GM23248 (cell line): Measurements from ENCODE around the gene FRAT1.

Experiments
- EZH2 ChIP-seq: fragments of 200-600 bp; sonication (generic); IDR thresholded peaks from 2 replicates; pipeline ENCODE4 v1.6.1; 2018; ENCODE audit warnings: antibody characterized with exemption, mild to moderate bottlenecking; ENCODE audit not compliant: insufficient read depth, poor library complexity, severe bottlenecking
- EZH2phosphoT487 ChIP-seq: fragments of 200-600 bp; sonication (generic); IDR thresholded peaks from 2 replicates; pipeline ENCODE4 v1.6.1; 2018; ENCODE audit warnings: antibody characterized with exemption, moderate library complexity, mild to moderate bottlenecking, low read depth; ENCODE audit not compliant: insufficient read depth

DNA sequence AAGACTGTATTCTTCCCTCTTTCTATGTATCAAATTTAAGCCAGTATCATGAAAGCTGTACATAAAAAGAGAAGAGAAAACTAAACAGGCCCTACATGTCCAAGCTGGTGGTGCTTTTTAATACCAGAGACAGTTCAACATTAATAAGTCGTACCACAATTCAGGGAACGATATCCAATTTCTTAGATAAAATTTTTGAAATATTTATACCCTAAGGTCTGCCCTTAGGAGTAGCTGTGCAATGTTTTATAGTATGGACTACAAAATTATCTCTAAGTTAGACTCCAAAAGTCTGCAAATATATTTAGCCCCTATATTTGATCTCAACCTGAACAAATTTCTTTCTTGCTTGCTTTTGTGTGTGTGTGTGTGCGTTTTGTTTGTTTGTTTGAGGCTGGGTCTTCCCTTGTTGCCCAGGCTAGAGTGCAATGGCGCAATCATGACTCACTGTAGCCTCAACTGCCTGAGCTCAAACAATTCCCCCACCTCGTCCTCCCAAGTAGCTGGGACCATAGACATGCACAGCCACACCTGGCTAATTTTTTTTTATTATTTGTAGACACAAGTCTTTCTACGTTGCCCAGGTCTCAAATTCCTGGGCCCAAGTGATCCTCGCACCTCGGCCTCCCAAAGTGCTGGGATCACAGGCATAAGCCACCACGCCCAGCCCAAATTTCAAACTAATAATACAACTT, 39.8 kb upstream of the FRAT1 start:
- no peak for TF ChIP-seq EZH2phosphoT487
- no peak for TF ChIP-seq EZH2
